ENCODE data around the gene BTF3. TPM values are rescaled to one million over a fixed set of nuclear protein-coding genes. Genes with fewer than 3 reads are reported as not detected.

Gene BTF3
- total and polyA plus RNA-seq, 2 experiments from 2014 or later: 506 to 1,148 TPM

- TF ChIP-seq, protein P1, sequence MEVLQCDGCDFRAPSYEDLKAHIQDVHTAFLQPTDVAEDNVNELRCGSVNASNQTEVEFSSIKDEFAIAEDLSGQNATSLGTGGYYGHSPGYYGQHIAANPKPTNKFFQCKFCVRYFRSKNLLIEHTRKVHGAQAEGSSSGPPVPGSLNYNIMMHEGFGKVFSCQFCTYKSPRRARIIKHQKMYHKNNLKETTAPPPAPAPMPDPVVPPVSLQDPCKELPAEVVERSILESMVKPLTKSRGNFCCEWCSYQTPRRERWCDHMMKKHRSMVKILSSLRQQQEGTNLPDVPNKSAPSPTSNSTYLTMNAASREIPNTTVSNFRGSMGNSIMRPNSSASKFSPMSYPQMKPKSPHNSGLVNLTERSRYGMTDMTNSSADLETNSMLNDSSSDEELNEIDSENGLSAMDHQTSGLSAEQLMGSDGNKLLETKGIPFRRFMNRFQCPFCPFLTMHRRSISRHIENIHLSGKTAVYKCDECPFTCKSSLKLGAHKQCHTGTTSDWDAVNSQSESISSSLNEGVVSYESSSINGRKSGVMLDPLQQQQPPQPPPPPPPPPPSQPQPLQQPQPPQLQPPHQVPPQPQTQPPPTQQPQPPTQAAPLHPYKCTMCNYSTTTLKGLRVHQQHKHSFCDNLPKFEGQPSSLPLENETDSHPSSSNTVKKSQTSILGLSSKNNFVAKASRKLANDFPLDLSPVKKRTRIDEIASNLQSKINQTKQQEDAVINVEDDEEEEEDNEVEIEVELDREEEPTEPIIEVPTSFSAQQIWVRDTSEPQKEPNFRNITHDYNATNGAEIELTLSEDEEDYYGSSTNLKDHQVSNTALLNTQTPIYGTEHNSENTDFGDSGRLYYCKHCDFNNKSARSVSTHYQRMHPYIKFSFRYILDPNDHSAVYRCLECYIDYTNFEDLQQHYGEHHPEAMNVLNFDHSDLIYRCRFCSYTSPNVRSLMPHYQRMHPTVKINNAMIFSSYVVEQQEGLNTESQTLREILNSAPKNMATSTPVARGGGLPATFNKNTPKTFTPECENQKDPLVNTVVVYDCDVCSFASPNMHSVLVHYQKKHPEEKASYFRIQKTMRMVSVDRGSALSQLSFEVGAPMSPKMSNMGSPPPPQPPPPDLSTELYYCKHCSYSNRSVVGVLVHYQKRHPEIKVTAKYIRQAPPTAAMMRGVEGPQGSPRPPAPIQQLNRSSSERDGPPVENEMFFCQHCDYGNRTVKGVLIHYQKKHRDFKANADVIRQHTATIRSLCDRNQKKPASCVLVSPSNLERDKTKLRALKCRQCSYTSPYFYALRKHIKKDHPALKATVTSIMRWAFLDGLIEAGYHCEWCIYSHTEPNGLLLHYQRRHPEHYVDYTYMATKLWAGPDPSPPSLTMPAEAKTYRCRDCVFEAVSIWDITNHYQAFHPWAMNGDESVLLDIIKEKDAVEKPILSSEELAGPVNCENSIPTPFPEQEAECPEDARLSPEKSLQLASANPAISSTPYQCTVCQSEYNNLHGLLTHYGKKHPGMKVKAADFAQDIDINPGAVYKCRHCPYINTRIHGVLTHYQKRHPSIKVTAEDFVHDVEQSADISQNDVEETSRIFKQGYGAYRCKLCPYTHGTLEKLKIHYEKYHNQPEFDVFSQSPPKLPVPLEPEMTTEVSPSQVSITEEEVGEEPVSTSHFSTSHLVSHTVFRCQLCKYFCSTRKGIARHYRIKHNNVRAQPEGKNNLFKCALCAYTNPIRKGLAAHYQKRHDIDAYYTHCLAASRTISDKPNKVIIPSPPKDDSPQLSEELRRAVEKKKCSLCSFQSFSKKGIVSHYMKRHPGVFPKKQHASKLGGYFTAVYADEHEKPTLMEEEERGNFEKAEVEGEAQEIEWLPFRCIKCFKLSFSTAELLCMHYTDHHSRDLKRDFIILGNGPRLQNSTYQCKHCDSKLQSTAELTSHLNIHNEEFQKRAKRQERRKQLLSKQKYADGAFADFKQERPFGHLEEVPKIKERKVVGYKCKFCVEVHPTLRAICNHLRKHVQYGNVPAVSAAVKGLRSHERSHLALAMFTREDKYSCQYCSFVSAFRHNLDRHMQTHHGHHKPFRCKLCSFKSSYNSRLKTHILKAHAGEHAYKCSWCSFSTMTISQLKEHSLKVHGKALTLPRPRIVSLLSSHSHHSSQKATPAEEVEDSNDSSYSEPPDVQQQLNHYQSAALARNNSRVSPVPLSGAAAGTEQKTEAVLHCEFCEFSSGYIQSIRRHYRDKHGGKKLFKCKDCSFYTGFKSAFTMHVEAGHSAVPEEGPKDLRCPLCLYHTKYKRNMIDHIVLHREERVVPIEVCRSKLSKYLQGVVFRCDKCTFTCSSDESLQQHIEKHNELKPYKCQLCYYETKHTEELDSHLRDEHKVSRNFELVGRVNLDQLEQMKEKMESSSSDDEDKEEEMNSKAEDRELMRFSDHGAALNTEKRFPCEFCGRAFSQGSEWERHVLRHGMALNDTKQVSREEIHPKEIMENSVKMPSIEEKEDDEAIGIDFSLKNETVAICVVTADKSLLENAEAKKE (CRISPR knock-in tag; IDR thresholded peaks at IDR 0.05): no peak
- no peak for TF ChIP-seq JUNB (IDR thresholded peaks at IDR 0.05; ENCODE audit: unreplicated experiment)
- no peak for TF ChIP-seq ZNF114 (CRISPR knock-in tag; IDR thresholded peaks at IDR 0.05)
- no peak for TF ChIP-seq CTCF (conservative IDR thresholded peaks at IDR 0.05; ENCODE audit: low read depth in 2 of 2)
These were observed 28.4 kb upstream of the BTF3 start (continued) for GRCh38 chr5:73469878-73470277.

- Histone ChIP-seq H3K27me3 (ENCODE audit: insufficient read depth) (no peaks in the 10 kb centered on the region), H3K27ac (ENCODE audit: low read depth) (no peak overlapping the region), H4K20me1 (replicated peaks; ENCODE audit: insufficient read depth) (no peaks in the 10 kb centered on the region), H3K4me1 (ENCODE audit: insufficient read depth) (no peaks in the 10 kb centered on the region), H3K4me3 (no peak overlapping the region), H3K79me2 (replicated peaks; ENCODE audit: insufficient read depth) (no peaks in the 10 kb centered on the region), H3K4me2 (no peak overlapping the region), H2AFZ (peak overlapping the region; percentile 56), H3F3A (replicated peaks; ENCODE audit: low read depth) (no peaks in the 10 kb centered on the region), H3K36me3 (ENCODE audit: insufficient read depth) (no peaks in the 10 kb centered on the region), H3K9me2 (ENCODE audit: insufficient read depth) (no peaks in the 10 kb centered on the region)
- Mint-ChIP-seq H3K4me3 (no peak overlapping the region), H3K9me3 (peaks cover 15% of the 10 kb centered on the region), H3K36me3 (ENCODE audit: low read depth) (peaks cover 7% of the 10 kb centered on the region; the same call in 2 of the 3 replicates), H3K4me1 (no peaks in the 10 kb centered on the region), H3K27me3 (ENCODE audit: insufficient read depth, low read depth, poor library complexity) (peaks cover 3% of the 10 kb centered on the region), H3K27ac (no peak overlapping the region)
- no peak for ATAC-seq
- DNase-seq (ENCODE audit: low spot score): no peak
- TF ChIP-seq, protein P1 (CRISPR knock-in tag; IDR thresholded peaks at IDR 0.05): no peak
- no peak for TF ChIP-seq CTCF (conservative IDR thresholded peaks at IDR 0.05; ENCODE audit: low read depth in 2 of 2)
- TF ChIP-seq JUNB (IDR thresholded peaks at IDR 0.05; ENCODE audit: unreplicated experiment): no peak
- TF ChIP-seq ZNF114 (CRISPR knock-in tag; IDR thresholded peaks at IDR 0.05): no peak
These were observed 26.6 kb upstream of the BTF3 start for GRCh38 chr5:73471654-73472053.
